Measurements from ENCODE around the gene RPS10. TPM values are rescaled to one million over a fixed set of nuclear protein-coding genes. Genes with fewer than 3 reads are reported as not detected.

Gene RPS10
- total and polyA plus RNA-seq, 2 donors (not counting 3 experiments of a cell fraction or from before 2014, with no cell fraction given), result 1,416 to 5,496 TPM

- Histone ChIP-seq H2AFZ (ENCODE audit: low read depth, low read length) (no peak overlapping the region), H3K9me1 (replicated peaks; ENCODE audit: control insufficient read depth, extremely low read depth, insufficient read depth, low read length) (no peaks in the 10 kb centered on the region), H3K9ac (replicated peaks; ENCODE audit: extremely low read depth, insufficient read depth, low read length) (no peak overlapping the region), H3K36me3 (ENCODE audit: control insufficient read depth in 2 of 2, extremely low read depth in 1 of 2, insufficient read depth in 2 of 2, low read length in 2 of 2) (no peaks in the 10 kb centered on the region), H3K27me3 (ENCODE audit: control insufficient read depth in 2 of 2, insufficient read depth in 2 of 2, low read length in 2 of 2) (no peaks in the 10 kb centered on the region), H3K4me1 (ENCODE audit: control insufficient read depth, extremely low read depth, insufficient read depth, low read length) (no peaks in the 10 kb centered on the region), H3K9me3 (replicated peaks; ENCODE audit: control insufficient read depth, insufficient read depth, low read length) (no peaks in the 10 kb centered on the region), H3K4me2 (ENCODE audit: insufficient read depth, low read length) (no peak overlapping the region), H3K79me2 (ENCODE audit: control insufficient read depth, insufficient read depth, low read length) (no peaks in the 10 kb centered on the region), H4K20me1 (replicated peaks; ENCODE audit: control insufficient read depth, extremely low read depth, insufficient read depth, low read length) (no peaks in the 10 kb centered on the region), H3K4me3 (replicated peaks in 1 of 3; ENCODE audit: insufficient read depth in 1 of 3, low read depth in 1 of 3, low read length in 3 of 3) (no peak overlapping the region), H3K27ac (ENCODE audit: insufficient read depth, low read depth, low read length) (no peak overlapping the region)
- CTCF ChIA-PET, result interaction anchor here (1.2 kb wide), 1 partner anchor 10 kb away, joined by 3 read pairs; no protein-coding TSS in a partner anchor
- TF ChIP-seq POLR2AphosphoS5 (IDR thresholded peaks at IDR 0.05; ENCODE audit: insufficient read depth, low read depth, low read length) (no peak), EZH2 (IDR thresholded peaks at IDR 0.05; ENCODE audit: borderline replicate concordance, low read depth, low read length, severe bottlenecking) (no peak), GATA2 (IDR thresholded peaks at IDR 0.05; ENCODE audit: insufficient read depth, insufficient read length, low read depth, low read length) (no peak)
- intact Hi-C loops (cut with micrococcal nuclease), result no loop called here
- FAIRE-seq, result no peak
- POLR2A ChIA-PET, result no interaction called here
- dilution Hi-C loops (cut with MboI; ENCODE audit: extremely low pct_ligation_motif_present, low sequenced_read_pairs), result no loop called here
- DNase-seq (ENCODE audit: low read depth, low spot score), result no peak
- BruUV-seq (replicated peaks), result no TSS peak
Measured at GRCh38 chr6:34436803-34437643, 11.2 kb upstream of the RPS10 start.

- ChIA-PET CTCF (interaction anchor here (1.2 kb wide), 1 partner anchor 11 kb away, joined by 3 read pairs; no protein-coding TSS in a partner anchor), POLR2A (no interaction called here)
- Histone ChIP-seq H3K9me1 (replicated peaks; ENCODE audit: control insufficient read depth, extremely low read depth, insufficient read depth, low read length) (no peaks in the 10 kb centered on the region), H3K27me3 (ENCODE audit: control insufficient read depth in 2 of 2, insufficient read depth in 2 of 2, low read length in 2 of 2) (no peaks in the 10 kb centered on the region), H2AFZ (ENCODE audit: low read depth, low read length) (no peak overlapping the region), H3K4me3 (replicated peaks in 1 of 3; ENCODE audit: insufficient read depth in 1 of 3, low read depth in 1 of 3, low read length in 3 of 3) (no peak overlapping the region), H3K79me2 (ENCODE audit: control insufficient read depth, insufficient read depth, low read length) (no peaks in the 10 kb centered on the region), H3K4me2 (ENCODE audit: insufficient read depth, low read length) (no peak overlapping the region), H4K20me1 (replicated peaks; ENCODE audit: control insufficient read depth, extremely low read depth, insufficient read depth, low read length) (no peaks in the 10 kb centered on the region), H3K9me3 (replicated peaks; ENCODE audit: control insufficient read depth, insufficient read depth, low read length) (no peaks in the 10 kb centered on the region), H3K4me1 (ENCODE audit: control insufficient read depth, extremely low read depth, insufficient read depth, low read length) (no peaks in the 10 kb centered on the region), H3K9ac (replicated peaks; ENCODE audit: extremely low read depth, insufficient read depth, low read length) (no peak overlapping the region), H3K27ac (ENCODE audit: insufficient read depth, low read depth, low read length) (no peak overlapping the region), H3K36me3 (ENCODE audit: control insufficient read depth in 2 of 2, extremely low read depth in 1 of 2, insufficient read depth in 2 of 2, low read length in 2 of 2) (no peaks in the 10 kb centered on the region)
- dilution Hi-C loops (cut with MboI; ENCODE audit: extremely low pct_ligation_motif_present, low sequenced_read_pairs) (no loop called here), intact Hi-C loops (cut with micrococcal nuclease) (no loop called here)
- DNase-seq (ENCODE audit: low read depth, low spot score), result no peak
- no peak for FAIRE-seq
- no peak for TF ChIP-seq FOS (IDR thresholded peaks at IDR 0.05; ENCODE audit: borderline replicate concordance, insufficient read depth, low read length)
- TF ChIP-seq EZH2 (IDR thresholded peaks at IDR 0.05; ENCODE audit: borderline replicate concordance, low read depth, low read length, severe bottlenecking), result no peak
- no peak for TF ChIP-seq JUN (IDR thresholded peaks at IDR 0.05; ENCODE audit: borderline replicate concordance, insufficient read depth, insufficient read length, low read depth)
- TF ChIP-seq MYC (IDR thresholded peaks at IDR 0.05; ENCODE audit: low read depth, low read length), result no peak
- no peak for TF ChIP-seq MAX (IDR thresholded peaks at IDR 0.05; ENCODE audit: insufficient read depth, insufficient read length)
- TF ChIP-seq POLR2AphosphoS5 (IDR thresholded peaks at IDR 0.05; ENCODE audit: insufficient read depth, low read depth, low read length), result no peak
- no peak for TF ChIP-seq GATA2 (IDR thresholded peaks at IDR 0.05; ENCODE audit: insufficient read depth, insufficient read length, low read depth, low read length)
- TF ChIP-seq POLR2A (IDR thresholded peaks at IDR 0.05; ENCODE audit: low read depth, low read length), result no peak
- TF ChIP-seq, protein P1, sequence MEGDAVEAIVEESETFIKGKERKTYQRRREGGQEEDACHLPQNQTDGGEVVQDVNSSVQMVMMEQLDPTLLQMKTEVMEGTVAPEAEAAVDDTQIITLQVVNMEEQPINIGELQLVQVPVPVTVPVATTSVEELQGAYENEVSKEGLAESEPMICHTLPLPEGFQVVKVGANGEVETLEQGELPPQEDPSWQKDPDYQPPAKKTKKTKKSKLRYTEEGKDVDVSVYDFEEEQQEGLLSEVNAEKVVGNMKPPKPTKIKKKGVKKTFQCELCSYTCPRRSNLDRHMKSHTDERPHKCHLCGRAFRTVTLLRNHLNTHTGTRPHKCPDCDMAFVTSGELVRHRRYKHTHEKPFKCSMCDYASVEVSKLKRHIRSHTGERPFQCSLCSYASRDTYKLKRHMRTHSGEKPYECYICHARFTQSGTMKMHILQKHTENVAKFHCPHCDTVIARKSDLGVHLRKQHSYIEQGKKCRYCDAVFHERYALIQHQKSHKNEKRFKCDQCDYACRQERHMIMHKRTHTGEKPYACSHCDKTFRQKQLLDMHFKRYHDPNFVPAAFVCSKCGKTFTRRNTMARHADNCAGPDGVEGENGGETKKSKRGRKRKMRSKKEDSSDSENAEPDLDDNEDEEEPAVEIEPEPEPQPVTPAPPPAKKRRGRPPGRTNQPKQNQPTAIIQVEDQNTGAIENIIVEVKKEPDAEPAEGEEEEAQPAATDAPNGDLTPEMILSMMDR (IDR thresholded peaks at IDR 0.05; ENCODE audit: extremely low read depth in 1 of 2, insufficient read depth in 1 of 2, low read depth in 1 of 2, low read length in 2 of 2), result no peak
- no TSS peak for BruUV-seq (replicated peaks)
Measured at GRCh38 chr6:34435916-34436315, 10.0 kb upstream of the RPS10 start.

Data from endothelial cell of umbilical vein (primary cell).